H1 (cell line): ENCODE measurements around the gene FOLR3. TPM values are rescaled to one million over a fixed set of nuclear protein-coding genes. Genes with fewer than 3 reads are reported as not detected.

Experiments used
- CTCF ChIA-PET: fragments of 300-600 bp; sonication (Branson Sonifier 250); formaldehyde crosslinking; loops from one replicate; lab custom pipeline; 2021; ENCODE audit not compliant: partially characterized antibody; lab: Charles Lee
- POLR2A ChIA-PET: fragments of 300-600 bp; sonication (Branson Sonifier 250); formaldehyde crosslinking; loops from one replicate; lab custom pipeline; 2021; ENCODE audit warnings: inconsistent platforms; ENCODE audit not compliant: partially characterized antibody; lab: Charles Lee
- DNase-seq, 2 experiments: peaks; one replicate each; pipeline versions ENCODE4 v3.0.0 to v3.0.0-alpha.2; 2010 to 2022; ENCODE audit warnings: low spot score in 2 of 2, low read depth in 1 of 2, mixed read lengths in 1 of 2
- FAIRE-seq: peaks from 2 replicates; lab custom pipeline; 2011; peaks lifted over from hg19 to GRCh38; lab: Jason Lieb, UNC
- H2AFZ ChIP-seq: 2 replicates; pipeline ENCODE4 v1.8.1; 2012; ENCODE audit warnings: low read length, inconsistent platforms
- H2AK5ac ChIP-seq: 2 replicates; pipeline ENCODE4 v1.6.1; 2013; ENCODE audit warnings: low read depth, low read length
- H2BK120ac ChIP-seq: replicated peaks from 2 replicates; pipeline ENCODE3; 2013; ENCODE audit warnings: low read depth, low read length, inconsistent platforms
- H2BK12ac ChIP-seq: 2 replicates; pipeline ENCODE4 v1.6.1; 2013; ENCODE audit warnings: low read depth, low read length
- H2BK15ac ChIP-seq: 2 replicates; pipeline ENCODE4 v1.6.1; 2013; ENCODE audit warnings: low read length
- H2BK20ac ChIP-seq: 2 replicates; pipeline ENCODE4 v1.6.1; 2013; ENCODE audit warnings: low read length
- H2BK5ac ChIP-seq: 2 replicates; pipeline ENCODE4 v1.6.1; 2013; ENCODE audit warnings: low read depth, low read length
- H3K14ac ChIP-seq: 2 replicates; pipeline ENCODE4 v1.6.1; 2013; ENCODE audit warnings: inconsistent platforms; ENCODE audit not compliant: insufficient read length
- H3K18ac ChIP-seq: 2 replicates; pipeline ENCODE4 v1.6.1; 2013; ENCODE audit warnings: low read length; ENCODE audit errors: extremely low read depth
- H3K23ac ChIP-seq: 2 replicates; pipeline ENCODE4 v1.6.1; 2013; ENCODE audit warnings: inconsistent platforms; ENCODE audit not compliant: insufficient read length
- H3K23me2 ChIP-seq: 2 replicates; pipeline ENCODE4 v1.6.1; 2013; ENCODE audit warnings: low read depth, low read length
- H3K27ac ChIP-seq: 2 replicates; pipeline ENCODE4 v1.6.1; 2011; ENCODE audit warnings: low read depth, low read length, inconsistent platforms
- H3K27me3 ChIP-seq, 4 experiments: replicated peaks in 1 of 4; 1 replicate in 1 of 4; 2 replicates in 3 of 4; pipeline versions ENCODE4 v1.6.1 to v1.8.1; 2011 to 2013; ENCODE audit warnings: low read length in 3 of 4, mild to moderate bottlenecking in 3 of 4, inconsistent platforms in 2 of 4, mixed read lengths in 2 of 4, moderate library complexity in 1 of 4; ENCODE audit not compliant: control insufficient read depth in 3 of 4, insufficient read depth in 3 of 4; ENCODE audit errors: extremely low read depth in 1 of 4
- H3K36me3 ChIP-seq, 4 experiments: 2 replicates each; pipeline versions ENCODE4 v1.6.1 to v1.8.1; 2011 to 2013; ENCODE audit warnings: mild to moderate bottlenecking in 4 of 4, low read length in 3 of 4, moderate library complexity in 2 of 4, control low read depth in 1 of 4, inconsistent platforms in 1 of 4; ENCODE audit not compliant: insufficient read depth in 4 of 4, control insufficient read depth in 2 of 4
- H3K4ac ChIP-seq: replicated peaks from 2 replicates; pipeline ENCODE3; 2013; ENCODE audit warnings: low read length, low read depth, mixed read lengths, inconsistent platforms; ENCODE audit not compliant: insufficient read length
- H3K4me1 ChIP-seq, 4 experiments: replicated peaks in 1 of 4; 1 replicate in 1 of 4; 2 replicates in 3 of 4; pipeline versions ENCODE4 v1.6.1 to v1.8.1; 2011 to 2013; ENCODE audit warnings: low read length in 3 of 4, inconsistent platforms in 2 of 4, mixed read lengths in 1 of 4; ENCODE audit not compliant: insufficient read depth in 4 of 4, control insufficient read depth in 3 of 4
- H3K4me2 ChIP-seq, 2 experiments: 2 replicates each; pipeline versions ENCODE4 v1.6.1 to v1.8.1; 2011 to 2013; ENCODE audit warnings: low read depth in 2 of 2, low read length in 2 of 2, control low read depth in 1 of 2, inconsistent platforms in 1 of 2, mild to moderate bottlenecking in 1 of 2; ENCODE audit not compliant: insufficient read depth in 1 of 2
- H3K4me3 ChIP-seq, 4 experiments: fragments of 200-600, 300-600 bp in 1 of 4; sonication (generic), shearing (Covaris generic), sonication (Bioruptor Twin) in 1 of 4; 2 replicates each; pipeline versions ENCODE4 v1.5.1 to v1.8.1; 2011 to 2016; ENCODE audit warnings: low read length in 4 of 4, low read depth in 3 of 4, control low read depth in 2 of 4, inconsistent platforms in 2 of 4, mild to moderate bottlenecking in 2 of 4, mixed read lengths in 1 of 4, moderate library complexity in 1 of 4; ENCODE audit not compliant: insufficient read depth in 2 of 4; ENCODE audit errors: extremely low read depth in 1 of 4
- H3K56ac ChIP-seq: replicated peaks from 2 replicates; pipeline ENCODE3; 2013; ENCODE audit warnings: low read depth, mild to moderate bottlenecking, mixed read lengths, low read length, inconsistent platforms; ENCODE audit not compliant: insufficient read length
- H3K79me1 ChIP-seq: 2 replicates; pipeline ENCODE4 v1.6.1; 2013; ENCODE audit warnings: low read depth, low read length, control low read depth
- H3K79me2 ChIP-seq, 2 experiments: 2 replicates each; pipeline versions ENCODE4 v1.6.1 to v1.8.1; 2012 to 2013; ENCODE audit warnings: low read length in 2 of 2, mild to moderate bottlenecking in 2 of 2, inconsistent platforms in 1 of 2; ENCODE audit not compliant: insufficient read depth in 2 of 2, control insufficient read depth in 1 of 2
- H3K9ac ChIP-seq, 4 experiments: replicated peaks in 1 of 4; 1 replicate in 1 of 4; 2 replicates in 3 of 4; pipeline versions ENCODE4 v1.6.1 to v1.8.1; 2011 to 2013; ENCODE audit warnings: low read depth in 3 of 4, low read length in 3 of 4, control low read depth in 2 of 4, mild to moderate bottlenecking in 2 of 4, moderate library complexity in 2 of 4, inconsistent platforms in 1 of 4; ENCODE audit errors: extremely low read depth in 1 of 4
- H3K9me3 ChIP-seq, 2 experiments: 2 replicates each; pipeline versions ENCODE4 v1.6.1 to v1.8.1; 2012 to 2013; ENCODE audit warnings: mild to moderate bottlenecking in 2 of 2, moderate library complexity in 2 of 2, control low read depth in 1 of 2, inconsistent platforms in 1 of 2, low read depth in 1 of 2, low read length in 1 of 2, mixed read lengths in 1 of 2; ENCODE audit not compliant: insufficient read depth in 2 of 2
- H4K20me1 ChIP-seq, 2 experiments: replicated peaks in 1 of 2; 2 replicates each; pipeline versions ENCODE3 to v1.8.1; 2011 to 2013; ENCODE audit warnings: inconsistent platforms in 2 of 2, low read length in 2 of 2, mild to moderate bottlenecking in 1 of 2; ENCODE audit not compliant: insufficient read depth in 2 of 2, control insufficient read depth in 1 of 2
- H4K5ac ChIP-seq: 2 replicates; pipeline ENCODE4 v1.6.1; 2013; ENCODE audit warnings: low read length, low read depth, mixed read lengths, inconsistent platforms; ENCODE audit not compliant: insufficient read length
- H4K8ac ChIP-seq: 2 replicates; pipeline ENCODE4 v1.8.0; 2013; ENCODE audit warnings: mild to moderate bottlenecking, moderate library complexity, low read length, inconsistent platforms; ENCODE audit not compliant: insufficient read depth; ENCODE audit errors: extremely low read depth
- H4K91ac ChIP-seq: replicated peaks from 2 replicates; pipeline ENCODE3; 2013; ENCODE audit warnings: low read length, mixed read lengths, inconsistent platforms; ENCODE audit not compliant: insufficient read length
- CTBP2 ChIP-seq: IDR thresholded peaks from 2 replicates; pipeline ENCODE4 v1.7.0; 2011; ENCODE audit warnings: borderline replicate concordance, mild to moderate bottlenecking, moderate library complexity, mixed read lengths, low read length; ENCODE audit not compliant: insufficient read depth, insufficient read length
- KDM5A ChIP-seq: fragments of 200-600 bp; IDR thresholded peaks from 2 replicates; pipeline ENCODE4 v1.7.1; 2012; ENCODE audit warnings: mild to moderate bottlenecking, low read length, inconsistent platforms, mixed read lengths
- NRF1 ChIP-seq: IDR thresholded peaks from 2 replicates; pipeline ENCODE4 v1.6.1; 2011; ENCODE audit warnings: mild to moderate bottlenecking, low read depth, low read length, improper control_type of control experiment
- POLR2AphosphoS5 ChIP-seq: IDR thresholded peaks from 2 replicates; pipeline ENCODE4 v1.6.1; 2011; ENCODE audit warnings: low read depth, low read length
- SAP30 ChIP-seq: fragments of 300-600 bp; sonication (generic); IDR thresholded peaks from 2 replicates; pipeline ENCODE4 v1.7.1; 2012; ENCODE audit warnings: low read length, moderate library complexity, mild to moderate bottlenecking, inconsistent platforms; ENCODE audit not compliant: insufficient read depth, insufficient replicate concordance
- SUZ12 ChIP-seq: fragments of 200-600 bp; sonication (generic); IDR thresholded peaks from 2 replicates; pipeline ENCODE4 v1.6.1; 2012; ENCODE audit warnings: mild to moderate bottlenecking, inconsistent platforms, low read length, moderate library complexity, mixed read lengths
- USF2 ChIP-seq: IDR thresholded peaks from 2 replicates; pipeline ENCODE4 v1.6.1; 2011; ENCODE audit warnings: low read length, improper control_type of control experiment
- WGBS, 2 experiments: shearing (Covaris generic) in 1 of 2; methylation state at CpG; one replicate each; pipeline versions ENCODE4 v1.1.6 to v1.1.7; 2013 to 2015; ENCODE audit warnings: low lambda C conversion rate in 2 of 2, mixed read lengths in 2 of 2, inconsistent platforms in 1 of 2, low coverage in 1 of 2, missing lambda C conversion rate in 1 of 2; ENCODE audit not compliant: insufficient replicate concordance in 2 of 2, insufficient coverage in 1 of 2, insufficient read length in 1 of 2; ENCODE audit errors: extremely low coverage in 1 of 2, missing lambda C conversion rate in 1 of 2; 5-methylcytosine and 5-hydroxymethylcytosine counted together
- polyA plus RNA-seq, 7 experiments: library from polyadenylated mRNA; depleted of rRNA in 3 of 7; stranded (reverse) in 5 of 7; unstranded in 2 of 7; fragments of >200 nt in 5 of 7; fragments of 200-250 nt in 2 of 7; gene quantifications; 1 replicate in 5 of 7; 2 replicates in 1 of 7; 4 replicates in 1 of 7; pipeline versions ENCODE4 v1.2.1 to v1.2.3, GENCODE V29; 2011 to 2013; ENCODE audit warnings: missing spikeins in 2 of 7, mixed read lengths in 2 of 7
- total RNA-seq: library from RNA; stranded (reverse); fragmentation: NEBNext Ultra II Directional; extraction: Animal tissue kit (Norgen Biotek cat#: 25700); gene quantifications from 2 replicates; pipeline ENCODE4 v1.2.1, GENCODE V29; 2021

Gene FOLR3
- total and polyA plus RNA-seq, 2 of the 8 experiments (the other 6 are each of a cell fraction or from before 2014, with no cell fraction given): not detected

GRCh38 chr11:72188267-72188666, 52.7 kb downstream of the FOLR3 start:
- no peak overlapping the region for H3K14ac ChIP-seq
- H2BK20ac ChIP-seq: no peak overlapping the region
- no peak for DNase-seq
- H3K23ac ChIP-seq: no peak overlapping the region
- H3K56ac ChIP-seq: no peak overlapping the region
- H2AK5ac ChIP-seq: no peak overlapping the region
- no peaks in the 10 kb centered on the region for H4K20me1 ChIP-seq
- H3K9me3 ChIP-seq: no peaks in the 10 kb centered on the region
- ChIA-PET POLR2A (interaction anchor here (0.7 to 2.0 kb wide), 3 partner anchors 76 to 243 kb away, joined by 3 to 9 read pairs (median 6); partner anchors contain the start of gene ANAPC15), CTCF (interaction anchor here (0.7 to 2.0 kb wide), 9 partner anchors 9 to 266 kb away, joined by 3 to 7 read pairs (median 3); partner anchors contain the start of gene FOLR2)
- H3K4ac ChIP-seq: no peak overlapping the region
- H4K8ac ChIP-seq: no peak overlapping the region
- H3K79me1 ChIP-seq: no peaks in the 10 kb centered on the region
- no peak overlapping the region for H3K4me2 ChIP-seq
- H3K27ac ChIP-seq: no peak overlapping the region
- H3K18ac ChIP-seq: no peak overlapping the region
- H2BK5ac ChIP-seq: no peak overlapping the region
- no peak overlapping the region for H4K91ac ChIP-seq
- H2AFZ ChIP-seq: no peak overlapping the region
- no peak overlapping the region for H2BK120ac ChIP-seq
- H3K23me2 ChIP-seq: no peaks in the 10 kb centered on the region
- no peak for FAIRE-seq
- no peak overlapping the region for H2BK12ac ChIP-seq
- H3K9ac ChIP-seq: no peak overlapping the region
- H3K4me3 ChIP-seq: no peak overlapping the region
- H2BK15ac ChIP-seq: no peak overlapping the region
- peaks cover 0 to 3% (median 0%) of the 10 kb centered on the region in 4 experiments; a peak in 1 of 7 replicates for H3K4me1 ChIP-seq
- no peaks in the 10 kb centered on the region for H3K27me3 ChIP-seq
- H3K79me2 ChIP-seq: no peaks in the 10 kb centered on the region
- H3K36me3 ChIP-seq: no peaks in the 10 kb centered on the region
- 86% methylated on average over 1 of the region's 1 CpG; no CpG with 5 or more reads in 1 of the 2 experiments for WGBS, 2 experiments
- H4K5ac ChIP-seq: no peak overlapping the region
- TF ChIP-seq CTBP2 (no peak), SAP30 (no peak), SUZ12 (no peak), KDM5A (no peak), POLR2AphosphoS5 (no peak), USF2 (no peak), NRF1 (no peak)
